OCI-LY1 (cell line): ENCODE results near the gene UBE2G1.

Experiments
- H2AFZ ChIP-seq: fragments of 200-600 bp; sonication (generic), shearing (Covaris generic); 2 replicates; pipeline ENCODE4 v1.6.0; 2014; ENCODE audit warnings: antibody characterized with exemption, mild to moderate bottlenecking, low read length
- H3F3A ChIP-seq: fragments of 200-600 bp; sonication (generic), shearing (Covaris generic); 2 replicates; pipeline ENCODE4 v1.6.0; 2014; ENCODE audit warnings: mild to moderate bottlenecking, antibody characterized with exemption, low read length, moderate library complexity; ENCODE audit not compliant: insufficient read depth
- H3K27ac ChIP-seq: fragments of 200-600 bp; sonication (generic); 2 replicates; pipeline ENCODE4 v1.5.1; 2014; ENCODE audit warnings: low read length, mixed run types, mild to moderate bottlenecking, low read depth; ENCODE audit not compliant: poor library complexity, severe bottlenecking
- H3K27me3 ChIP-seq: fragments of 200-600 bp; sonication (generic); 2 replicates; pipeline ENCODE4 v1.6.0; 2014; ENCODE audit warnings: antibody characterized with exemption, mild to moderate bottlenecking, low read length, moderate library complexity; ENCODE audit not compliant: insufficient read depth
- H3K36me3 ChIP-seq: fragments of 200-600 bp; sonication (generic); 2 replicates; pipeline ENCODE4 v1.6.1; 2014; ENCODE audit warnings: mild to moderate bottlenecking, antibody characterized with exemption, low read length, moderate library complexity, mixed read lengths; ENCODE audit not compliant: insufficient read depth
- H3K4me1 ChIP-seq: fragments of 200-600 bp; sonication (generic); 2 replicates; pipeline ENCODE4 v1.5.1; 2014; ENCODE audit warnings: mild to moderate bottlenecking, low read length, moderate library complexity; ENCODE audit not compliant: insufficient read depth, severe bottlenecking
- H3K4me2 ChIP-seq: fragments of 200-600 bp; sonication (generic), shearing (Covaris generic); 2 replicates; pipeline ENCODE4 v1.6.1; 2014; ENCODE audit warnings: low read length
- H3K4me3 ChIP-seq: fragments of 200-600 bp; sonication (generic); 2 replicates; pipeline ENCODE4 v1.5.1; 2014; ENCODE audit warnings: low read length, low read depth, mild to moderate bottlenecking, mixed read lengths; ENCODE audit not compliant: poor library complexity, severe bottlenecking
- H3K79me2 ChIP-seq: fragments of 200-600 bp; shearing (Covaris generic); 2 replicates; pipeline ENCODE4 v1.6.1; 2016; ENCODE audit warnings: mixed run types, low read length, mixed read lengths; ENCODE audit not compliant: insufficient read depth
- H3K9ac ChIP-seq: fragments of 200-600 bp; sonication (generic), shearing (Covaris generic); 2 replicates; pipeline ENCODE4 v1.6.1; 2014; ENCODE audit warnings: mild to moderate bottlenecking, low read length, mixed read lengths
- H3K9me2 ChIP-seq: fragments of 200-600 bp; sonication (generic), shearing (Covaris generic); 2 replicates; pipeline ENCODE4 v1.6.1; 2014; ENCODE audit warnings: low read depth, mild to moderate bottlenecking, low read length, mixed read lengths
- H3K9me3 ChIP-seq: fragments of 200-600 bp; shearing (Covaris generic); 2 replicates; pipeline ENCODE4 v1.6.1; 2014; ENCODE audit warnings: low read length, mixed read lengths
- H4K20me1 ChIP-seq: fragments of 200-600 bp; sonication (generic), shearing (Covaris generic); 2 replicates; pipeline ENCODE4 v1.6.0; 2016; ENCODE audit warnings: mild to moderate bottlenecking, low read length; ENCODE audit not compliant: insufficient read depth
- CTCF ChIP-seq: fragments of 200-600 bp; sonication (generic), shearing (Covaris generic); IDR thresholded peaks from 2 replicates; pipeline ENCODE4 v1.5.1; 2017; ENCODE audit warnings: mild to moderate bottlenecking, antibody characterized with exemption, low read length, moderate library complexity, mixed read lengths
- EZH2 ChIP-seq: fragments of 200-600 bp; sonication (generic), shearing (Covaris generic); IDR thresholded peaks from 2 replicates; pipeline ENCODE4 v1.8.0; 2017; ENCODE audit warnings: borderline replicate concordance, mixed run types, mild to moderate bottlenecking, antibody characterized with exemption, low read length, moderate library complexity, mixed read lengths

Gene UBE2G1

GRCh38 chr17:4309897-4310296 is 56.6 kb downstream of the UBE2G1 start:
- Histone ChIP-seq H3K9me3 (no peaks in the 10 kb centered on the region), H3K4me1 (peaks cover 35% of the 10 kb centered on the region), H3K9me2 (no peaks in the 10 kb centered on the region), H3K27me3 (no peaks in the 10 kb centered on the region), H2AFZ (no peak overlapping the region), H3K27ac (no peak overlapping the region), H3K9ac (no peak overlapping the region), H3F3A (no peaks in the 10 kb centered on the region; the same call in 1 of the 2 replicates), H3K79me2 (peaks cover 80% of the 10 kb centered on the region), H4K20me1 (no peaks in the 10 kb centered on the region), H3K4me3 (no peak overlapping the region), H3K36me3 (peaks cover 47% of the 10 kb centered on the region; the same call in 1 of the 2 replicates), H3K4me2 (no peak overlapping the region)
- TF ChIP-seq EZH2 (no peak), CTCF (no peak)

GRCh38 chr17:4307179-4307930 is 59.1 kb downstream of the UBE2G1 start:
- Histone ChIP-seq H4K20me1 (peaks cover 6% of the 10 kb centered on the region; the same call in 1 of the 2 replicates), H3K9ac (no peak overlapping the region), H3K4me1 (peaks cover 15% of the 10 kb centered on the region), H3K4me2 (no peak overlapping the region), H3K4me3 (no peak overlapping the region), H3K36me3 (peaks cover 68% of the 10 kb centered on the region), H3K27me3 (no peaks in the 10 kb centered on the region), H3K79me2 (peaks cover 81% of the 10 kb centered on the region), H3K9me2 (no peaks in the 10 kb centered on the region), H3K27ac (no peak overlapping the region), H3F3A (no peaks in the 10 kb centered on the region; the same call in 1 of the 2 replicates), H2AFZ (no peak overlapping the region), H3K9me3 (no peaks in the 10 kb centered on the region)
- TF ChIP-seq CTCF (no peak), EZH2 (no peak)

GRCh38 chr17:4305224-4305623 is 61.3 kb downstream of the UBE2G1 start:
- no peak overlapping the region for H2AFZ ChIP-seq
- no peak overlapping the region for H3K27ac ChIP-seq
- H3K27me3 ChIP-seq: no peaks in the 10 kb centered on the region
- H3K4me3 ChIP-seq: no peak overlapping the region
- peaks cover 75% of the 10 kb centered on the region for H3K79me2 ChIP-seq
- H3K9me2 ChIP-seq: no peaks in the 10 kb centered on the region
- peaks cover 6% of the 10 kb centered on the region; the same call in 1 of the 2 replicates for H4K20me1 ChIP-seq
- no peak overlapping the region for H3K4me2 ChIP-seq
- no peaks in the 10 kb centered on the region; the same call in 1 of the 2 replicates for H3F3A ChIP-seq
- peaks cover 75% of the 10 kb centered on the region for H3K36me3 ChIP-seq
- TF ChIP-seq CTCF: no peak
- TF ChIP-seq EZH2: no peak
- no peak overlapping the region for H3K9ac ChIP-seq
- no peaks in the 10 kb centered on the region for H3K9me3 ChIP-seq
- peaks cover 7% of the 10 kb centered on the region for H3K4me1 ChIP-seq
